Central memory CD8-positive, alpha-beta T cell (primary cell): ENCODE measurements around the gene ARRB2.
A peak's percentile ranks its signal among the peaks of the same experiment; 100 is the strongest.

Experiments used
- ATAC-seq: fragments of 150-1000 bp; cut with Tn5 transposase; replicated peaks from 2 replicates; pipeline ENCODE4 v1.10.0; 2022; ENCODE audit warnings: mild to moderate bottlenecking, moderate FRiP score, moderate number of reproducible peaks; ENCODE audit not compliant: poor library complexity, severe bottlenecking; ENCODE audit errors: extremely low read depth
- DNase-seq, 2 donors: peaks; one replicate each; pipeline ENCODE4 v3.0.0; 2021; ENCODE audit warnings: low spot score in 2 of 2
- H3K27ac Mint-ChIP-seq: one replicate; pipeline ENCODE4 v1.8.0; 2022; ENCODE audit warnings: low read depth, mild to moderate bottlenecking, moderate library complexity, mixed read lengths
- H3K27me3 Mint-ChIP-seq: one replicate; pipeline ENCODE4 v1.8.0; 2022; ENCODE audit warnings: mixed read lengths
- H3K36me3 Mint-ChIP-seq: one replicate; pipeline ENCODE4 v1.8.0; 2022; ENCODE audit warnings: mild to moderate bottlenecking, moderate library complexity, mixed read lengths; ENCODE audit not compliant: insufficient read depth
- H3K4me1 Mint-ChIP-seq: one replicate; pipeline ENCODE4 v1.8.0; 2022; ENCODE audit warnings: mixed read lengths
- H3K4me3 Mint-ChIP-seq: one replicate; pipeline ENCODE4 v1.8.0; 2022; ENCODE audit warnings: mild to moderate bottlenecking, moderate library complexity, mixed read lengths
- H3K9me3 Mint-ChIP-seq: one replicate; pipeline ENCODE4 v1.8.0; 2022; ENCODE audit warnings: mixed read lengths

The ARRB2 gene

GRCh38 chr17:4720787-4721186 lies 10.4 kb downstream of the ARRB2 start:
- no peak overlapping the region for H3K27ac Mint-ChIP-seq
- no peak for DNase-seq
- no peak overlapping the region for H3K4me3 Mint-ChIP-seq
- no peaks in the 10 kb centered on the region for H3K9me3 Mint-ChIP-seq
- no peak for ATAC-seq
- peaks cover 50% of the 10 kb centered on the region for H3K36me3 Mint-ChIP-seq
- H3K27me3 Mint-ChIP-seq: no peaks in the 10 kb centered on the region
- H3K4me1 Mint-ChIP-seq: peaks cover 37% of the 10 kb centered on the region

GRCh38 chr17:4721203-4722135 lies 11.0 kb downstream of the ARRB2 start:
- H3K4me1 Mint-ChIP-seq: peaks cover 35% of the 10 kb centered on the region
- H3K27ac Mint-ChIP-seq: peak overlapping the region; percentile 88
- DNase-seq (peak in 1 of 2 donors; percentile 23), ATAC-seq (peak; percentile 64)
- no peaks in the 10 kb centered on the region for H3K27me3 Mint-ChIP-seq
- H3K9me3 Mint-ChIP-seq: no peaks in the 10 kb centered on the region
- peaks cover 47% of the 10 kb centered on the region for H3K36me3 Mint-ChIP-seq
- H3K4me3 Mint-ChIP-seq: no peak overlapping the region

- no peak for ATAC-seq
- Mint-ChIP-seq H3K27me3 (no peaks in the 10 kb centered on the region), H3K36me3 (peaks cover 39% of the 10 kb centered on the region), H3K9me3 (no peaks in the 10 kb centered on the region), H3K4me3 (no peak overlapping the region), H3K27ac (no peak overlapping the region), H3K4me1 (peaks cover 26% of the 10 kb centered on the region)
- no peak for DNase-seq
Observed at GRCh38 chr17:4722678-4723240, 12.3 kb downstream of the ARRB2 start.

GRCh38 chr17:4724650-4725049 lies 14.2 kb downstream of the ARRB2 start:
- no peaks in the 10 kb centered on the region for H3K27me3 Mint-ChIP-seq
- peaks cover 21% of the 10 kb centered on the region for H3K4me1 Mint-ChIP-seq
- ATAC-seq: no peak
- peaks cover 21% of the 10 kb centered on the region for H3K36me3 Mint-ChIP-seq
- no peaks in the 10 kb centered on the region for H3K9me3 Mint-ChIP-seq
- no peak overlapping the region for H3K27ac Mint-ChIP-seq
- DNase-seq: no peak
- no peak overlapping the region for H3K4me3 Mint-ChIP-seq

- ATAC-seq: no peak
- H3K9me3 Mint-ChIP-seq: no peaks in the 10 kb centered on the region
- no peaks in the 10 kb centered on the region for H3K27me3 Mint-ChIP-seq
Observed at GRCh38 chr17:4725646-4726310, 15.3 kb downstream of the ARRB2 start.

GRCh38 chr17:4728124-4728523 lies 17.7 kb downstream of the ARRB2 start:
- no peaks in the 10 kb centered on the region for H3K27me3 Mint-ChIP-seq
- peaks cover 20% of the 10 kb centered on the region for H3K4me1 Mint-ChIP-seq
- H3K9me3 Mint-ChIP-seq: no peaks in the 10 kb centered on the region
- H3K36me3 Mint-ChIP-seq: peaks cover 10% of the 10 kb centered on the region
- DNase-seq (no peak), ATAC-seq (no peak)
- H3K27ac Mint-ChIP-seq: no peak overlapping the region
- H3K4me3 Mint-ChIP-seq: no peak overlapping the region

More at GRCh38 chr17:4725646-4726310, 15.3 kb downstream of the ARRB2 start:
- peaks cover 25% of the 10 kb centered on the region for H3K4me1 Mint-ChIP-seq
- no peak overlapping the region for H3K4me3 Mint-ChIP-seq
- H3K36me3 Mint-ChIP-seq: peaks cover 15% of the 10 kb centered on the region
- no peak for DNase-seq
- H3K27ac Mint-ChIP-seq: no peak overlapping the region

- Mint-ChIP-seq H3K27ac (no peak overlapping the region), H3K9me3 (no peaks in the 10 kb centered on the region), H3K4me1 (peaks cover 18% of the 10 kb centered on the region), H3K27me3 (no peaks in the 10 kb centered on the region), H3K36me3 (peaks cover 12% of the 10 kb centered on the region), H3K4me3 (peak overlapping the region; percentile 7)
- no peak for DNase-seq
- ATAC-seq: no peak
Observed at GRCh38 chr17:4733073-4733531, 22.7 kb downstream of the ARRB2 start.

GRCh38 chr17:4734857-4735475 lies 24.5 kb downstream of the ARRB2 start:
- ATAC-seq: no peak
- H3K4me1 Mint-ChIP-seq: peaks cover 32% of the 10 kb centered on the region
- peaks cover 14% of the 10 kb centered on the region for H3K36me3 Mint-ChIP-seq
- DNase-seq: no peak
- H3K9me3 Mint-ChIP-seq: no peaks in the 10 kb centered on the region
- H3K27me3 Mint-ChIP-seq: peaks cover 2% of the 10 kb centered on the region
- H3K4me3 Mint-ChIP-seq: no peak overlapping the region
- no peak overlapping the region for H3K27ac Mint-ChIP-seq

- Mint-ChIP-seq H3K4me1 (peaks cover 30% of the 10 kb centered on the region), H3K4me3 (no peak overlapping the region), H3K27ac (peak overlapping the region; percentile 33), H3K9me3 (no peaks in the 10 kb centered on the region), H3K27me3 (peaks cover 13% of the 10 kb centered on the region), H3K36me3 (peaks cover 12% of the 10 kb centered on the region)
- ATAC-seq: no peak
- no peak for DNase-seq
Observed at GRCh38 chr17:4735876-4736651, 25.6 kb downstream of the ARRB2 start.

GRCh38 chr17:4738136-4739121 lies 28.0 kb downstream of the ARRB2 start:
- Mint-ChIP-seq H3K9me3 (no peaks in the 10 kb centered on the region), H3K4me3 (peak overlapping the region; percentile 78), H3K27ac (peak overlapping the region; percentile 84), H3K4me1 (peaks cover 23% of the 10 kb centered on the region), H3K36me3 (peaks cover 8% of the 10 kb centered on the region), H3K27me3 (peaks cover 37% of the 10 kb centered on the region)
- DNase-seq: no peak
- peak; percentile 45 for ATAC-seq
